Panc1 (cell line): ENCODE results near the gene FAM124B. TPM values are rescaled to one million over a fixed set of nuclear protein-coding genes. Genes with fewer than 3 reads are reported as not detected.

ENCODE experiments used
- ATAC-seq: fragments of 200-7000 bp; cut with Tn5 transposase; 2 replicates; pipeline ENCODE4 v1.9.1; 2020; ENCODE audit warnings: mild to moderate bottlenecking, moderate library complexity
- BruUV-seq: library from RNA; stranded (reverse); fragments of 400-500 nt; replicated peaks from 2 replicates; lab custom pipeline; 2021; lab: Mats Ljungman, UMichigan
- CTCF ChIA-PET: fragments of 300-600 bp; sonication (Branson Sonifier 250); formaldehyde crosslinking; loops from one replicate; lab custom pipeline; 2022; ENCODE audit warnings: antibody characterized with exemption; lab: Charles Lee
- POLR2A ChIA-PET: fragments of 300-600 bp; sonication (Branson Sonifier 250); formaldehyde crosslinking; loops from one replicate; lab custom pipeline; 2022; ENCODE audit warnings: antibody characterized with exemption; lab: Charles Lee
- DNase-seq: peaks from one replicate; pipeline ENCODE4 v3.0.0-alpha.2; 2010; ENCODE audit warnings: low read depth, low spot score
- H3K27ac ChIP-seq: 2 replicates; pipeline ENCODE4 v1.5.1; 2011; ENCODE audit warnings: mild to moderate bottlenecking, low read length, inconsistent platforms
- H3K27me3 ChIP-seq: fragments of 200-500 bp; sonication (Bioruptor generic); 2 replicates; pipeline ENCODE4 v1.6.0; 2014; ENCODE audit warnings: low read length, inconsistent platforms; ENCODE audit not compliant: control insufficient read depth, insufficient read depth
- H3K36me3 ChIP-seq: fragments of 200-500 bp; sonication (Bioruptor generic); 2 replicates; pipeline ENCODE4 v1.5.1; 2014; ENCODE audit warnings: inconsistent platforms, mild to moderate bottlenecking, low read length, moderate library complexity; ENCODE audit not compliant: control insufficient read depth, insufficient read depth
- H3K4me1 ChIP-seq: 2 replicates; pipeline ENCODE4 v1.5.1; 2011; ENCODE audit warnings: inconsistent platforms, mild to moderate bottlenecking, low read length, moderate library complexity; ENCODE audit not compliant: control insufficient read depth, insufficient read depth
- H3K4me3 ChIP-seq, 2 experiments: 2 replicates each; pipeline ENCODE4 v1.5.1; 2011 to 2012; ENCODE audit warnings: low read depth in 2 of 2, low read length in 2 of 2, mild to moderate bottlenecking in 2 of 2, inconsistent platforms in 1 of 2, moderate library complexity in 1 of 2
- H3K9me3 ChIP-seq: fragments of 200-500 bp; sonication (Bioruptor generic); 2 replicates; pipeline ENCODE4 v1.5.1; 2014; ENCODE audit warnings: low read depth, mild to moderate bottlenecking, inconsistent platforms, low read length, moderate library complexity; ENCODE audit not compliant: control insufficient read depth, insufficient read depth
- POLR2AphosphoS5 ChIP-seq: IDR thresholded peaks from 2 replicates; pipeline ENCODE4 v1.6.1; 2012; ENCODE audit warnings: mild to moderate bottlenecking, low read depth, low read length, moderate library complexity
- SIN3A ChIP-seq: IDR thresholded peaks from 2 replicates; pipeline ENCODE4 v1.6.1; 2012; ENCODE audit warnings: low read depth, mild to moderate bottlenecking, low read length, moderate library complexity, borderline replicate concordance; ENCODE audit not compliant: insufficient read depth
- TCF7L2 ChIP-seq: IDR thresholded peaks from 2 replicates; pipeline ENCODE4 v1.6.1; 2011; ENCODE audit warnings: mild to moderate bottlenecking, low read depth, low read length, inconsistent platforms
- in situ Hi-C: cut with HindIII; loops from 2 replicates; pipeline ENCODE4 v1.10.0; 2016; ENCODE audit warnings: low sequenced_read_pairs, low pct_unique_long_range_greater_than_20kb
- intact Hi-C: fragments of 100-400 bp; cut with micrococcal nuclease; formaldehyde crosslinking; loops from one replicate; pipeline ENCODE4 v1.10.0; 2022; ENCODE audit not compliant: unreplicated experiment
- total RNA-seq: library from RNA; stranded (reverse); gene quantifications from one replicate; pipeline ENCODE4 v1.2.1, GENCODE V29; 2021; ENCODE audit not compliant: unreplicated experiment
- TF ChIP-seq, protein P1 (sequence below): fragments of 450-650 bp; IDR thresholded peaks from 2 replicates; pipeline ENCODE4 v1.5.1; 2017; ENCODE audit warnings: mild to moderate bottlenecking
- TF ChIP-seq, protein P2 (sequence below), 2 experiments: IDR thresholded peaks; 2 replicates each; pipeline ENCODE4 v1.6.1; 2011 to 2012; ENCODE audit warnings: low read depth in 2 of 2, control low read depth in 1 of 2, low read length in 1 of 2, mild to moderate bottlenecking in 1 of 2, moderate library complexity in 1 of 2; ENCODE audit not compliant: insufficient read depth in 1 of 2

Gene FAM124B
- total RNA-seq, 1 experiment from 2014 or later, result 0.08 TPM

DNA sequence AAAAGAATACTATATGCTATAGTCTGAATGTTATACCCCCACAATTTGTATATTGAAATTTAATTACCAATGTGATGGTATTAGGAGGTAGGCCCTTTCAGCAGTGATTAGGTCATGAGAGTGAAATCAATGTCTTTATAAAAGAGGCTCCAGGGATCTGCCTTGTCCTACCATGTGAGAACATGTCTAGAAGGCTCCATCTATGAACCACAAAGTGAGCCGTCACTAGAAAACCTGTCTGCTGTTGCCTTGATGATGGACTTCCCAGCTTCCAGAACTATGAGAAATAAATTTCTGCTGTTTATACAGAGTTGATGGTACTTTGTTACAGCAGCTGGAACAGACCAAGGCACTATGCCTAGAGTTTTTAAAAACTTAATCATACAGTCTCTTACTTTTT is 46.3 kb upstream of the FAM124B start:
- TF ChIP-seq, protein P1, sequence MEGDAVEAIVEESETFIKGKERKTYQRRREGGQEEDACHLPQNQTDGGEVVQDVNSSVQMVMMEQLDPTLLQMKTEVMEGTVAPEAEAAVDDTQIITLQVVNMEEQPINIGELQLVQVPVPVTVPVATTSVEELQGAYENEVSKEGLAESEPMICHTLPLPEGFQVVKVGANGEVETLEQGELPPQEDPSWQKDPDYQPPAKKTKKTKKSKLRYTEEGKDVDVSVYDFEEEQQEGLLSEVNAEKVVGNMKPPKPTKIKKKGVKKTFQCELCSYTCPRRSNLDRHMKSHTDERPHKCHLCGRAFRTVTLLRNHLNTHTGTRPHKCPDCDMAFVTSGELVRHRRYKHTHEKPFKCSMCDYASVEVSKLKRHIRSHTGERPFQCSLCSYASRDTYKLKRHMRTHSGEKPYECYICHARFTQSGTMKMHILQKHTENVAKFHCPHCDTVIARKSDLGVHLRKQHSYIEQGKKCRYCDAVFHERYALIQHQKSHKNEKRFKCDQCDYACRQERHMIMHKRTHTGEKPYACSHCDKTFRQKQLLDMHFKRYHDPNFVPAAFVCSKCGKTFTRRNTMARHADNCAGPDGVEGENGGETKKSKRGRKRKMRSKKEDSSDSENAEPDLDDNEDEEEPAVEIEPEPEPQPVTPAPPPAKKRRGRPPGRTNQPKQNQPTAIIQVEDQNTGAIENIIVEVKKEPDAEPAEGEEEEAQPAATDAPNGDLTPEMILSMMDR, result no peak
- TF ChIP-seq POLR2AphosphoS5, result no peak
- no peak for TF ChIP-seq SIN3A
- TF ChIP-seq, protein P2, sequence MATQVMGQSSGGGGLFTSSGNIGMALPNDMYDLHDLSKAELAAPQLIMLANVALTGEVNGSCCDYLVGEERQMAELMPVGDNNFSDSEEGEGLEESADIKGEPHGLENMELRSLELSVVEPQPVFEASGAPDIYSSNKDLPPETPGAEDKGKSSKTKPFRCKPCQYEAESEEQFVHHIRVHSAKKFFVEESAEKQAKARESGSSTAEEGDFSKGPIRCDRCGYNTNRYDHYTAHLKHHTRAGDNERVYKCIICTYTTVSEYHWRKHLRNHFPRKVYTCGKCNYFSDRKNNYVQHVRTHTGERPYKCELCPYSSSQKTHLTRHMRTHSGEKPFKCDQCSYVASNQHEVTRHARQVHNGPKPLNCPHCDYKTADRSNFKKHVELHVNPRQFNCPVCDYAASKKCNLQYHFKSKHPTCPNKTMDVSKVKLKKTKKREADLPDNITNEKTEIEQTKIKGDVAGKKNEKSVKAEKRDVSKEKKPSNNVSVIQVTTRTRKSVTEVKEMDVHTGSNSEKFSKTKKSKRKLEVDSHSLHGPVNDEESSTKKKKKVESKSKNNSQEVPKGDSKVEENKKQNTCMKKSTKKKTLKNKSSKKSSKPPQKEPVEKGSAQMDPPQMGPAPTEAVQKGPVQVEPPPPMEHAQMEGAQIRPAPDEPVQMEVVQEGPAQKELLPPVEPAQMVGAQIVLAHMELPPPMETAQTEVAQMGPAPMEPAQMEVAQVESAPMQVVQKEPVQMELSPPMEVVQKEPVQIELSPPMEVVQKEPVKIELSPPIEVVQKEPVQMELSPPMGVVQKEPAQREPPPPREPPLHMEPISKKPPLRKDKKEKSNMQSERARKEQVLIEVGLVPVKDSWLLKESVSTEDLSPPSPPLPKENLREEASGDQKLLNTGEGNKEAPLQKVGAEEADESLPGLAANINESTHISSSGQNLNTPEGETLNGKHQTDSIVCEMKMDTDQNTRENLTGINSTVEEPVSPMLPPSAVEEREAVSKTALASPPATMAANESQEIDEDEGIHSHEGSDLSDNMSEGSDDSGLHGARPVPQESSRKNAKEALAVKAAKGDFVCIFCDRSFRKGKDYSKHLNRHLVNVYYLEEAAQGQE (IDR thresholded peaks at IDR 0.05; ENCODE audit: insufficient read depth in 1 of 2, low read depth in 2 of 2, low read length in 1 of 2), result no peak
- no peak for TF ChIP-seq TCF7L2
- no peaks in the 10 kb centered on the region for H3K4me1 ChIP-seq
- CTCF ChIA-PET, result no interaction called here
- DNase-seq, result no peak
- no peak overlapping the region for H3K27ac ChIP-seq
- intact Hi-C loops, result no loop called here
- H3K36me3 ChIP-seq, result no peaks in the 10 kb centered on the region
- BruUV-seq, result no TSS peak
- POLR2A ChIA-PET, result no interaction called here
- no peaks in the 10 kb centered on the region for H3K27me3 ChIP-seq
- no peaks in the 10 kb centered on the region for H3K9me3 ChIP-seq
- ATAC-seq, result no peak
- no peak overlapping the region for H3K4me3 ChIP-seq
- in situ Hi-C loops, result no loop called here

DNA sequence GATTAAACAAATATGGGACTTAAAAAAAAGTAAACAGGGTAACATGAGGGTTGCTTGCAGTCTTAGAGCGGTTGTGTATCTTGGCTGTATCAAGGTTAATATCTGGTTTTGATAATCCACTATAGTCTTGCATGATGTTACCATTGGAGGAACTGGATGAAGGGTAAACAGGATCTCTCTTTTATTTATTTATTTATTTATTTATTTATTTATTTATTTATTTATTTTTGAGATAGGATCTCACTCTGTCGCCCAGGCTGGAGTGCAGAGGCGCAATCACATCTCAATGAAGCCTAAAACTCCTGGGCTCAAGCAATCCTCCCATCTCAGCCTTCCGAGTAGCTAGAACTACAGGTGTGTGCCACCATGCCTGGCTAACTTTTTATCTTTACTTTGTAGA is 42.9 kb upstream of the FAM124B start:
- CTCF ChIA-PET, result interaction anchor here (0.7 kb wide), 1 partner anchor 148 kb away, joined by 3 read pairs; no protein-coding TSS in a partner anchor
- in situ Hi-C loops, result no loop called here
- no TSS peak for BruUV-seq

More for the DNA sequence above, 42.9 kb upstream of the FAM124B start:
- TF ChIP-seq, protein P2 (IDR thresholded peaks at IDR 0.05; ENCODE audit: insufficient read depth in 1 of 2, low read depth in 2 of 2, low read length in 1 of 2), result no peak
- TF ChIP-seq POLR2AphosphoS5 (no peak), SIN3A (no peak), TCF7L2 (no peak)
- TF ChIP-seq, protein P1, result no peak
- intact Hi-C loops, result no loop called here
- Histone ChIP-seq H3K4me1 (no peaks in the 10 kb centered on the region), H3K4me3 (no peak overlapping the region), H3K27ac (no peak overlapping the region), H3K9me3 (no peaks in the 10 kb centered on the region), H3K27me3 (no peaks in the 10 kb centered on the region), H3K36me3 (no peaks in the 10 kb centered on the region)
- DNase-seq, result no peak
- no peak for ATAC-seq
- POLR2A ChIA-PET, result no interaction called here
